T-helper 17 cell (primary cell): ENCODE results near the gene ATF6. TPM values are rescaled to one million over a fixed set of nuclear protein-coding genes. Genes with fewer than 3 reads are reported as not detected.
A peak's percentile ranks its signal among the peaks of the same experiment; 100 is the strongest.

ENCODE experiments used
- ATAC-seq: fragments of 150-1000 bp; cut with Tn5 transposase; 2 replicates; pipeline ENCODE4 v1.10.0; 2021; ENCODE audit warnings: mild to moderate bottlenecking, moderate library complexity
- DNase-seq, 3 donors: peaks; one replicate each; pipeline versions ENCODE4 v3.0.0 to v3.0.0-alpha.2; 2020 to 2021
- H3K9me3 ChIP-seq: one replicate; pipeline ENCODE4 v1.7.0; 2013; ENCODE audit warnings: low read length, mild to moderate bottlenecking; ENCODE audit not compliant: control insufficient read depth, poor library complexity, severe bottlenecking
- H3K27ac Mint-ChIP-seq: one replicate; pipeline ENCODE4 v1.8.0; 2022; ENCODE audit warnings: mild to moderate bottlenecking, moderate library complexity, mixed read lengths
- H3K27me3 Mint-ChIP-seq: one replicate; pipeline ENCODE4 v1.8.0; 2022; ENCODE audit warnings: mixed read lengths
- H3K36me3 Mint-ChIP-seq: one replicate; pipeline ENCODE4 v1.8.0; 2022; ENCODE audit warnings: low read depth, mixed read lengths
- H3K4me1 Mint-ChIP-seq: one replicate; pipeline ENCODE4 v1.8.0; 2022; ENCODE audit warnings: mild to moderate bottlenecking, mixed read lengths
- H3K4me3 Mint-ChIP-seq: one replicate; pipeline ENCODE4 v1.8.0; 2022; ENCODE audit warnings: mild to moderate bottlenecking, moderate library complexity, mixed read lengths
- total RNA-seq, 4 donors: library from RNA in 2 of 4; stranded (reverse) in 2 of 4; gene quantifications; one replicate each; pipeline ENCODE4 v1.2.3 and lab custom pipeline; 2022 to 2026

ATF6 gene
- total RNA-seq, 2 donors from 2014 or later, result 17.0 to 18.6 TPM

DNA sequence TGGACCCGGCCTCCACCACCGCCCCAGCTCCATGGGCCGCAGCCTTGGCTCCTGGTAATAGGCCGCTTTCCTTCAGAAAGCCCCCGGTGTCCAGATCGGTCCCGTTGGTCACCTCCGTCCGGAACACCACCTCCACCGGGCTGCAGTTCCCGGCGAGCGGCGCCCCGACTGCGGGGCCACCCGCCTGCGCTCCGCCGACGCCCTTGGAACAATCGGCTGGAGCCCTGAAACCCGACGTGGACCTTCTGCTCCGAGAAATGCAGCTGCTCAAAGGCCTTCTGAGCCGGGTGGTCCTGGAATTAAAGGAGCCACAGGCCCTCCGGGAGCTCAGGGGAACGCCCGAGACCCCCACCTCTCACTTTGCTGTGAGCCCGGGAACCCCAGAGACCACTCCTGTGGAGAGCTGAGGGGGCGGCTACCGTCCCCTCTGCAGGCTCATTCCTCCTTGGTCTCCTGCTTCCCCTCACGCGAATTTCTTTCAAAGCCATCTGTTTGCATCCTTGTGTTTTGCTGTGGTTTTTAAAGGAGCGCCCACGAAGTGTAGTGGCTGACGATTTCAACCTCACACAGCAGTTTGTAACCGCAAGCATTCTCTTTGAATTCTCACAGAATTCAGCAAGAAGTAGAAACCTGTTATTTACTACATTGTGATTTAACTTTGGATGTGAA, 38.7 kb upstream of the ATF6 start:
- H3K27me3 Mint-ChIP-seq, result peaks cover 6% of the 10 kb centered on the region
- ATAC-seq, result peak; percentile 48

DNA sequence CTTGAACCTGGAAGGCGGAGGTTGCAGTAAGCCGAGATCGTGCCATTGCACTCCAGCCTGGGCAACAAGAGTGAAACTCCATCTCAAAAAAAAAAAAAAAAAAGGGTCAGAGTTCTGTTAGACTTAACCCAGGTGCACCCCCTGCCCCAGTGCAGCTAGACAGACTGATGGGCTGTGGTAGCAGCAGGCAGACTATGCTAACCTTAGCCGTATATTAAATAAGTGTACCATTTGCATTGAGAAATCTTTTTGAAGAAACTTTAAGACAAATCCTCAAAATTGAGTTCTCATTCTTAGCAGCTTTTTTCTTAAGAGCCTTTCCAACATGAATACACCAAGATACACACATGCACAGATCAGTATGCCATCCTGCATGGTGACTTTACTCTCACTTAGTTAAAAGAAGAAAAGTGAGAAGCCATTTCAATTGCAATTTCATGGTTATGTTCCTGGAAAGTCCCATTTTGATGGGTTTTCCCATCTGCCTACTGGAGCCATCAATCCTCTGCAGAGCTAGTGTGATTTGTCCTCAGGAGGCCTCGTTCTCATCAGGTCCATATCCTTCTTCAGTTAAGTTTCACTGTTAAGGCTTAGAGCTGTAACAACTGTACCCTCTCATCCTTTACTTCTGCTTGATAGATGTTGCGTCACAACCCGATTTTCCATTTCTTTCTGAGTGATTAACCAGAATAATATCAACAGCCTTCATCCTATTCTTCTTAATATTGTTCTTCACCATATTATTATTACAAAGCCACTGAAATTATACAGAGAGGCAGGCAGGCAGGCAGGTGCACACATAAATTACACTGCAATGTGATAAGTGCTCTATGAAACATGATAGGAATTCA, 37.5 kb upstream of the ATF6 start:
- no peak for ATAC-seq
- peaks cover 44% of the 10 kb centered on the region for H3K4me1 Mint-ChIP-seq

More for the DNA sequence above, 38.7 kb upstream of the ATF6 start:
- H3K4me3 Mint-ChIP-seq, result peak overlapping the region; percentile 98
- H3K36me3 Mint-ChIP-seq, result no peaks in the 10 kb centered on the region
- H3K27ac Mint-ChIP-seq, result peak overlapping the region; percentile 83
- peak in 2 of 3 donors; percentile 10 to 20 for DNase-seq
- H3K9me3 ChIP-seq, result no peaks in the 10 kb centered on the region
- peaks cover 42% of the 10 kb centered on the region for H3K4me1 Mint-ChIP-seq

GRCh38 chr1:161730050-161730564, 36.0 kb upstream of the ATF6 start:
- peaks cover 11% of the 10 kb centered on the region for H3K27me3 Mint-ChIP-seq

More for the DNA sequence above, 37.5 kb upstream of the ATF6 start:
- no peaks in the 10 kb centered on the region for H3K9me3 ChIP-seq
- Mint-ChIP-seq H3K27me3 (peaks cover 11% of the 10 kb centered on the region), H3K36me3 (no peaks in the 10 kb centered on the region), H3K27ac (peak overlapping the region; percentile 83), H3K4me3 (no peak overlapping the region)
- no peak for DNase-seq

GRCh38 chr1:161731241-161731640, 34.9 kb upstream of the ATF6 start:
- no peak overlapping the region for H3K4me3 Mint-ChIP-seq
- peaks cover 36% of the 10 kb centered on the region for H3K4me1 Mint-ChIP-seq
- no peaks in the 10 kb centered on the region for H3K36me3 Mint-ChIP-seq
- no peak for ATAC-seq
- no peaks in the 10 kb centered on the region for H3K9me3 ChIP-seq
- DNase-seq, result no peak
- no peak overlapping the region for H3K27ac Mint-ChIP-seq
- peaks cover 11% of the 10 kb centered on the region for H3K27me3 Mint-ChIP-seq

More at GRCh38 chr1:161730050-161730564, 36.0 kb upstream of the ATF6 start:
- DNase-seq, result no peak
- H3K36me3 Mint-ChIP-seq, result no peaks in the 10 kb centered on the region
- ATAC-seq, result no peak
- H3K27ac Mint-ChIP-seq, result no peak overlapping the region
- peak overlapping the region; percentile 25 for H3K4me3 Mint-ChIP-seq
- H3K4me1 Mint-ChIP-seq, result peaks cover 41% of the 10 kb centered on the region
- H3K9me3 ChIP-seq, result no peaks in the 10 kb centered on the region

DNA sequence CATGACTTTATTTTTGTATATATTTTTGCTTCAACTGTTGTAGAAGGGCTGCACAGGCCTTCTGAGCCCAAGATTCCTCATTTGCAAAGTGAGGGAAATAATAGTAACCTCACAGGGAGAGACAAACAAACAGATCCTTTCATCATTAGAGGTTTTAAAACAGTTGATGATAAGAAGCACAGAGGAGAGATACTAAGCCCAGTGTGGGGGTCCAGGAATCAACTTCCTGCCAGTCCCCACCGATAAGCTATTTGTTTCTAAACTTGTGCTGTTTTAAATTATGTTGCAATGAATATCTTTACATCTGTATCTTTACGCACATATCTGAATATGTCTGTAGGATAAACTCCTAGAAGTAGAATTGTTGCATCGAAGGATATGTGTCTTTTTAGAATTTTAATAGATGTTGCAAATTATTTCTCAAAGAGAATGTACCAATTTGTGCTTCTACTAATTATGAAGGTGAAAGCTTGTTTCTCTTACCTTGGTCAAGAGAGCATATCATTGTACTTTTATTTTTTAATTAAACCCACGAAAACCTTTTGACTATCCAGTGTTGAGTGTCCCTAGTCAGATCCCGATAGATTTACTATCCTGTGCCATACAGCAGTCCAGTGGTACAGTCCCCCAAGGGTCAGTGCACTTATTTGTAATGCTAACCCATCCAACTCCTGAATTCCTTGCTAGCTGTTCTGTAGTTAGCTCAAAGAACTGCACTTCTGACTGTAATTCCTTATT, 34.0 kb upstream of the ATF6 start:
- H3K9me3 ChIP-seq, result no peaks in the 10 kb centered on the region
- ATAC-seq, result no peak
- H3K27me3 Mint-ChIP-seq, result peaks cover 11% of the 10 kb centered on the region
- DNase-seq, result no peak
- no peak overlapping the region for H3K4me3 Mint-ChIP-seq
- H3K27ac Mint-ChIP-seq, result no peak overlapping the region
- H3K36me3 Mint-ChIP-seq, result no peaks in the 10 kb centered on the region
- H3K4me1 Mint-ChIP-seq, result peaks cover 34% of the 10 kb centered on the region

DNA sequence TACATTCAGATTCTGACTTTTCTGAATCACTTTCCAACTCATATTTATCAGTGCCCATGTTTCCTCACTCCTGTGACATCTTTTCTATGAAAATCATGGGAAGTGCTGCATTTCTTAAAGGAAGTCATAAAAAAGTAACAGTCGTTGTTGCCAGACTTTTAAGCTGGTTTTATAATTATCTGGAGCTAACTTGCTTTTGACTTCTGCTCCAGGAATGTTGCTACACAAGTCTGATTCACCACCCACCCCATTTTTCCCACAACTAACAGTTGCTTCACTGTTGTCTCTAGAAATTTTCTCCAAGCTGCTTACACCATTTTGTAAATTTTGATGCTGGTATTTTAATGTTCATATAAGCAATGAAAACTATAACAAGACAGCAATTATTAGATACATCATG, 32.6 kb upstream of the ATF6 start:
- H3K4me1 Mint-ChIP-seq, result peaks cover 26% of the 10 kb centered on the region
- H3K9me3 ChIP-seq, result no peaks in the 10 kb centered on the region
- H3K27me3 Mint-ChIP-seq, result peaks cover 11% of the 10 kb centered on the region
- DNase-seq, result no peak
- H3K4me3 Mint-ChIP-seq, result no peak overlapping the region
- no peak overlapping the region for H3K27ac Mint-ChIP-seq
- no peaks in the 10 kb centered on the region for H3K36me3 Mint-ChIP-seq
- no peak for ATAC-seq

GRCh38 chr1:161735837-161736236, 30.3 kb upstream of the ATF6 start:
- Mint-ChIP-seq H3K27ac (no peak overlapping the region), H3K4me1 (peaks cover 17% of the 10 kb centered on the region), H3K27me3 (peaks cover 11% of the 10 kb centered on the region), H3K4me3 (no peak overlapping the region), H3K36me3 (no peaks in the 10 kb centered on the region)
- DNase-seq, result no peak
- no peaks in the 10 kb centered on the region for H3K9me3 ChIP-seq
- no peak for ATAC-seq

- ATAC-seq (no peak), DNase-seq (no peak)
- peaks cover 10% of the 10 kb centered on the region for H3K27me3 Mint-ChIP-seq
- H3K4me3 Mint-ChIP-seq, result no peak overlapping the region
- H3K27ac Mint-ChIP-seq, result no peak overlapping the region
- no peaks in the 10 kb centered on the region for H3K9me3 ChIP-seq
- peaks cover 17% of the 10 kb centered on the region for H3K4me1 Mint-ChIP-seq
- no peaks in the 10 kb centered on the region for H3K36me3 Mint-ChIP-seq
Measured at GRCh38 chr1:161736335-161736969, 29.7 kb upstream of the ATF6 start.

GRCh38 chr1:161737625-161738024, 28.5 kb upstream of the ATF6 start:
- no peaks in the 10 kb centered on the region for H3K9me3 ChIP-seq
- peaks cover 3% of the 10 kb centered on the region for H3K27me3 Mint-ChIP-seq
- no peaks in the 10 kb centered on the region for H3K36me3 Mint-ChIP-seq
- no peak overlapping the region for H3K4me3 Mint-ChIP-seq
- no peak for ATAC-seq
- peaks cover 16% of the 10 kb centered on the region for H3K4me1 Mint-ChIP-seq
- no peak for DNase-seq
- H3K27ac Mint-ChIP-seq, result no peak overlapping the region

DNA sequence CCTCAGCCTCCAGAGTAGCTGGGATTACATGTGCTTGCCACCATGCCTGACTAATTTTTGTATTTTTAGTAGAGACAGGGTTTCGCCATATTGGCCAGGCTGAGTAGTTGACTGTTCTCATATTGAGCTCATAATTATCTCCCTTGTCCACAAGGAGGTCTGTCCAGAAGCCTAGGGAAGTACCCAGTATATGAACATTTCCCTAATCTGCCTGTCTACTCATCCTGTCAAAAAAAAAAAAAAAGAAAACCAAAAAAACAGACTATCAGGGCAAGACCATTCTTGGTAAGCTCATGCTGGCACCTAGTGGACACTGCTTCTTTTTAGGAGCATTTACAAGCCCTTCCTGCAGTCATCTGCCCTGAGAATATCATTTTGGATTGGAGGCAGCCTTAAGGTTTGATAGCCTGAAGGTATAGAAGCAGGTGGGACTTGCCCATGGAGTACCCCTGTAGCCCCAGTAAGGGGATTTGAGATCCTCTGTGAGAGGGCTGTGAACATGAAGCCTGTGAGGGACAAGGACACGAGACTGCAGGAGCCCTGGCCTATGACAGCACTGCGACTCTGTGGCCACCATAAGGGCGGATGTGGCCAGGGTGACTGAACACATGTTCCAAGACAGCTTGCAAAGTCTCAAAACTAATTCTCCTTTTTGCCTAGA, 27.4 kb upstream of the ATF6 start:
- Mint-ChIP-seq H3K27ac (peak overlapping the region; percentile 47), H3K4me1 (peaks cover 15% of the 10 kb centered on the region), H3K27me3 (peaks cover 1% of the 10 kb centered on the region), H3K4me3 (peak overlapping the region; percentile 7), H3K36me3 (no peaks in the 10 kb centered on the region)
- H3K9me3 ChIP-seq, result no peaks in the 10 kb centered on the region
- ATAC-seq, result peak; percentile 77
- DNase-seq, result no peak

- no peaks in the 10 kb centered on the region for H3K9me3 ChIP-seq
- no peak for DNase-seq
- Mint-ChIP-seq H3K27me3 (peaks cover 9% of the 10 kb centered on the region), H3K4me1 (peaks cover 22% of the 10 kb centered on the region), H3K27ac (peak overlapping the region; percentile 74), H3K4me3 (no peak overlapping the region), H3K36me3 (no peaks in the 10 kb centered on the region)
- ATAC-seq, result no peak
Measured at GRCh38 chr1:161739865-161740566, 26.1 kb upstream of the ATF6 start.

GRCh38 chr1:161740921-161741320, 25.2 kb upstream of the ATF6 start:
- ATAC-seq, result no peak
- Mint-ChIP-seq H3K36me3 (no peaks in the 10 kb centered on the region), H3K4me1 (peaks cover 25% of the 10 kb centered on the region), H3K4me3 (no peak overlapping the region), H3K27me3 (peaks cover 18% of the 10 kb centered on the region), H3K27ac (peak overlapping the region; percentile 65)
- DNase-seq, result no peak
- H3K9me3 ChIP-seq, result no peaks in the 10 kb centered on the region
